K562 (cell line): ENCODE results near the gene POLR2L. TPM values are rescaled to one million over a fixed set of nuclear protein-coding genes. Genes with fewer than 3 reads are reported as not detected.

Source experiments
- CBFB ChIP-seq: sonication (generic); formaldehyde crosslinking; IDR thresholded peaks from 2 replicates; pipeline ENCODE4 v1.4.0; 2020; ENCODE audit warnings: mild to moderate bottlenecking, missing genetic modification reagents
- FOXA3 ChIP-seq, 2 experiments: fragments of 450-650 bp in 1 of 2; sonication (generic) in 1 of 2; formaldehyde crosslinking; IDR thresholded peaks in 1 of 2; conservative IDR thresholded peaks in 1 of 2; 2 replicates each; pipeline versions ENCODE4 v1.4.0 to v1.8.0; 2020 to 2022; ENCODE audit warnings: mild to moderate bottlenecking in 2 of 2, missing genetic modification reagents in 1 of 2
- HNRNPL ChIP-seq: fragments of 200-400 bp; formaldehyde crosslinking; IDR thresholded peaks from 2 replicates; pipeline ENCODE4 v1.6.1; 2017; ENCODE audit warnings: low read depth, mild to moderate bottlenecking, low read length
- HNRNPLL ChIP-seq: fragments of 200-400 bp; formaldehyde crosslinking; IDR thresholded peaks from 2 replicates; pipeline ENCODE4 v1.6.1; 2017; ENCODE audit warnings: low read length, low read depth, mild to moderate bottlenecking; ENCODE audit not compliant: poor library complexity, severe bottlenecking
- MIER1 ChIP-seq: fragments of 450-650 bp; IDR thresholded peaks from 2 replicates; pipeline ENCODE4 v1.6.1; 2016; ENCODE audit warnings: antibody characterized with exemption, mild to moderate bottlenecking, low read depth
- MYC ChIP-seq, 2 experiments: fragments of 250-450 bp in 1 of 2; sonication (Bioruptor Pico) in 1 of 2; IDR thresholded peaks; 2 replicates each; pipeline versions ENCODE4 v1.5.1 to v1.6.1; 2012 to 2021; ENCODE audit warnings: low read depth in 2 of 2, borderline replicate concordance in 1 of 2, improper control_type of control experiment in 1 of 2, low read length in 1 of 2, mild to moderate bottlenecking in 1 of 2, moderate library complexity in 1 of 2
- NR2F6 ChIP-seq: fragments of 450-650 bp; formaldehyde crosslinking; IDR thresholded peaks from 2 replicates; pipeline ENCODE4 v1.4.0; 2020; ENCODE audit warnings: mild to moderate bottlenecking
- RBFOX2 ChIP-seq: fragments of 200-400 bp; formaldehyde crosslinking; IDR thresholded peaks from 2 replicates; pipeline ENCODE4 v1.6.1; 2017; ENCODE audit warnings: low read depth, mild to moderate bottlenecking, low read length, moderate library complexity
- SAFB ChIP-seq: fragments of 200-400 bp; formaldehyde crosslinking; IDR thresholded peaks from 2 replicates; pipeline ENCODE4 v1.6.1; 2017; ENCODE audit warnings: low read depth, low read length, borderline replicate concordance
- ZNF766 ChIP-seq: fragments of 200-800 bp; sonication (Bioruptor generic); conservative IDR thresholded peaks from 2 replicates; pipeline ENCODE4 v1.6.1; 2016; ENCODE audit warnings: missing genetic modification characterization, missing compliant biosample characterization
- polyA plus RNA-seq, 8 experiments: library from polyadenylated mRNA; depleted of rRNA in 4 of 8; stranded (reverse) in 5 of 8; unstranded in 3 of 8; fragments of >200 nt; fragmentation: Nextera tagmentation in 2 of 8; fragmentation: Illumina TruSeq in 1 of 8; extraction: Ambion mirVana in 2 of 8; extraction: Trizol in 1 of 8; gene quantifications; 2 replicates each; pipeline versions ENCODE4 v1.2.1 to v1.2.3, GENCODE V29; 2011 to 2014; ENCODE audit warnings: inconsistent platforms in 1 of 8, missing spikeins in 1 of 8
- total RNA-seq, 7 experiments: library from RNA; depleted of rRNA in 6 of 7; stranded (reverse); fragments of >200 nt in 6 of 7; fragmentation: Illumina TruSeq in 2 of 7; extraction: Trizol in 2 of 7; gene quantifications; 2 replicates each; pipeline versions ENCODE4 v1.2.1 to v1.2.3, GENCODE V29; 2011 to 2021; ENCODE audit warnings: low replicate concordance in 1 of 7
- TF ChIP-seq, protein P1 (sequence below): sonication (generic); formaldehyde crosslinking; IDR thresholded peaks from 2 replicates; pipeline ENCODE4 v1.8.1; 2023; ENCODE audit warnings: missing genetic modification reagents, mild to moderate bottlenecking, borderline replicate concordance
- TF ChIP-seq, protein P2 (sequence below), 3 experiments: fragments of 200-800 bp in 1 of 3; sonication (Bioruptor generic) in 1 of 3; sonication (generic) in 1 of 3; formaldehyde crosslinking in 1 of 3; IDR thresholded peaks; 2 replicates each; pipeline versions ENCODE4 v1.6.1 to v1.8.0; 2016 to 2022; ENCODE audit warnings: mild to moderate bottlenecking in 2 of 3, missing compliant biosample characterization in 2 of 3, missing genetic modification characterization in 2 of 3, missing genetic modification reagents in 1 of 3
- TF ChIP-seq, protein P3 (sequence below): sonication (generic); formaldehyde crosslinking; IDR thresholded peaks from 2 replicates; pipeline ENCODE4 v1.8.0; 2022; ENCODE audit warnings: mild to moderate bottlenecking, missing genetic modification reagents
- TF ChIP-seq, protein P4 (sequence below): fragments of 450-650 bp; formaldehyde crosslinking; IDR thresholded peaks from 2 replicates; pipeline ENCODE4 v1.4.0; 2020; ENCODE audit warnings: mild to moderate bottlenecking
- TF ChIP-seq, protein P5 (sequence below): IDR thresholded peaks from 2 replicates; pipeline ENCODE4 v1.6.1; 2011; ENCODE audit warnings: borderline replicate concordance, low read depth, mild to moderate bottlenecking, moderate library complexity, low read length; ENCODE audit not compliant: insufficient read depth, poor library complexity, severe bottlenecking

POLR2L gene
- total and polyA plus RNA-seq, 9 of the 15 experiments (the other 6 are each of a cell fraction or from before 2014, with no cell fraction given): 38.3 to 688 (median 108) TPM

DNA sequence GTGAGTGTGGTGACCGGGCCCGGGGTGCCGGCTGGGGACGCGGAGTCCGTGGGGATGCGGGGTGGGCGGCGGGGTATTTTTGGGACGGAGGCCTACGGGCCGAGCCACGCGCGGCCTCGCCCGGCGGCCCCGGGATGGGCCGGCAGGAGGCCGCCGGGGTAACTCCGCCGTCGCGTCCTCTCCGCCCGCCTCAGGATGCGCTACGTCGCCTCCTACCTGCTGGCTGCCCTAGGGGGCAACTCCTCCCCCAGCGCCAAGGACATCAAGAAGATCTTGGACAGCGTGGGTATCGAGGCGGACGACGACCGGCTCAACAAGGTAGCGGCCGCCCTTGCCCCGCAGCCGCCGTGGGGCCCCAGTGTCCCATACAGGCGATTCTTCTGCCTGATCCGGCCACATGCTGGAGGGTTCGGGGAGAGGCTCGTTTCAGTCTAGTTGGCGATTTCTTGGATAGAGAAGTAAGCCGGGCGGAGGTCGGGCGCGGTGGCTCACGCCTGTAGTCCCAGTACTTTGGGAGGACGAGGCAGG, 32.2 kb downstream of the POLR2L start (continued):
- TF ChIP-seq, protein P1, sequence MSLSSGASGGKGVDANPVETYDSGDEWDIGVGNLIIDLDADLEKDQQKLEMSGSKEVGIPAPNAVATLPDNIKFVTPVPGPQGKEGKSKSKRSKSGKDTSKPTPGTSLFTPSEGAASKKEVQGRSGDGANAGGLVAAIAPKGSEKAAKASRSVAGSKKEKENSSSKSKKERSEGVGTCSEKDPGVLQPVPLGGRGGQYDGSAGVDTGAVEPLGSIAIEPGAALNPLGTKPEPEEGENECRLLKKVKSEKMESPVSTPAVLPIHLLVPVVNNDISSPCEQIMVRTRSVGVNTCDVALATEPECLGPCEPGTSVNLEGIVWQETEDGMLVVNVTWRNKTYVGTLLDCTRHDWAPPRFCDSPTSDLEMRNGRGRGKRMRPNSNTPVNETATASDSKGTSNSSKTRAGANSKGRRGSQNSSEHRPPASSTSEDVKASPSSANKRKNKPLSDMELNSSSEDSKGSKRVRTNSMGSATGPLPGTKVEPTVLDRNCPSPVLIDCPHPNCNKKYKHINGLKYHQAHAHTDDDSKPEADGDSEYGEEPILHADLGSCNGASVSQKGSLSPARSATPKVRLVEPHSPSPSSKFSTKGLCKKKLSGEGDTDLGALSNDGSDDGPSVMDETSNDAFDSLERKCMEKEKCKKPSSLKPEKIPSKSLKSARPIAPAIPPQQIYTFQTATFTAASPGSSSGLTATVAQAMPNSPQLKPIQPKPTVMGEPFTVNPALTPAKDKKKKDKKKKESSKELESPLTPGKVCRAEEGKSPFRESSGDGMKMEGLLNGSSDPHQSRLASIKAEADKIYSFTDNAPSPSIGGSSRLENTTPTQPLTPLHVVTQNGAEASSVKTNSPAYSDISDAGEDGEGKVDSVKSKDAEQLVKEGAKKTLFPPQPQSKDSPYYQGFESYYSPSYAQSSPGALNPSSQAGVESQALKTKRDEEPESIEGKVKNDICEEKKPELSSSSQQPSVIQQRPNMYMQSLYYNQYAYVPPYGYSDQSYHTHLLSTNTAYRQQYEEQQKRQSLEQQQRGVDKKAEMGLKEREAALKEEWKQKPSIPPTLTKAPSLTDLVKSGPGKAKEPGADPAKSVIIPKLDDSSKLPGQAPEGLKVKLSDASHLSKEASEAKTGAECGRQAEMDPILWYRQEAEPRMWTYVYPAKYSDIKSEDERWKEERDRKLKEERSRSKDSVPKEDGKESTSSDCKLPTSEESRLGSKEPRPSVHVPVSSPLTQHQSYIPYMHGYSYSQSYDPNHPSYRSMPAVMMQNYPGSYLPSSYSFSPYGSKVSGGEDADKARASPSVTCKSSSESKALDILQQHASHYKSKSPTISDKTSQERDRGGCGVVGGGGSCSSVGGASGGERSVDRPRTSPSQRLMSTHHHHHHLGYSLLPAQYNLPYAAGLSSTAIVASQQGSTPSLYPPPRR (CRISPR knock-in tag): 0 out of 2 replicates have a peak, but pooled peaks have one; percentile 73
- TF ChIP-seq, protein P2, sequence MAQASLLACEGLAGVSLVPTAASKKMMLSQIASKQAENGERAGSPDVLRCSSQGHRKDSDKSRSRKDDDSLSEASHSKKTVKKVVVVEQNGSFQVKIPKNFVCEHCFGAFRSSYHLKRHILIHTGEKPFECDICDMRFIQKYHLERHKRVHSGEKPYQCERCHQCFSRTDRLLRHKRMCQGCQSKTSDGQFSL (CRISPR knock-in tag; IDR thresholded peaks at IDR 0.05): no peak
- TF ChIP-seq, protein P2 (tag; IDR thresholded peaks at IDR 0.05): 0 out of 4 replicates have a peak, but pooled peaks of 1 of the 2 experiments have one; percentile 7
- TF ChIP-seq HNRNPL (0 out of 2 replicates have a peak, but pooled peaks have one; percentile 35), SAFB (0 out of 2 replicates have a peak, but pooled peaks have one; percentile 65), HNRNPLL (peak; percentile 9), FOXA3 (CRISPR knock-in tag; conservative IDR thresholded peaks at IDR 0.05 in 1 of 2, IDR thresholded peaks at IDR 0.05 in 1 of 2) (no peak), ZNF766 (peak; percentile 9; the same call in 1 of the 2 replicates), MIER1 (0 out of 2 replicates have a peak, but pooled peaks have one; percentile 26), NR2F6 (CRISPR knock-in tag) (no peak), CBFB (CRISPR knock-in tag) (peak; percentile 65; the same call in 1 of the 2 replicates), MYC (IDR thresholded peaks at IDR 0.05; ENCODE audit: low read depth, low read length) (peak; percentile 7; the same call in 1 of the 2 replicates), MYC (CRISPR knock-in tag; IDR thresholded peaks at IDR 0.05; ENCODE audit: borderline replicate concordance, low read depth) (no peak), RBFOX2 (peak; percentile 88)
- TF ChIP-seq, protein P3, sequence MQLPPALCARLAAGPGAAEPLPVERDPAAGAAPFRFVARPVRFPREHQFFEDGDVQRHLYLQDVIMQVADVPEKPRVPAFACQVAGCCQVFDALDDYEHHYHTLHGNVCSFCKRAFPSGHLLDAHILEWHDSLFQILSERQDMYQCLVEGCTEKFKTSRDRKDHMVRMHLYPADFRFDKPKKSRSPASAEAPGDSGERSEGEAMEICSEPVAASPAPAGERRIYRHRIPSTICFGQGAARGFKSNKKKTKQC (CRISPR knock-in tag): 0 out of 2 replicates have a peak, but pooled peaks have one; percentile 7
- TF ChIP-seq, protein P4, sequence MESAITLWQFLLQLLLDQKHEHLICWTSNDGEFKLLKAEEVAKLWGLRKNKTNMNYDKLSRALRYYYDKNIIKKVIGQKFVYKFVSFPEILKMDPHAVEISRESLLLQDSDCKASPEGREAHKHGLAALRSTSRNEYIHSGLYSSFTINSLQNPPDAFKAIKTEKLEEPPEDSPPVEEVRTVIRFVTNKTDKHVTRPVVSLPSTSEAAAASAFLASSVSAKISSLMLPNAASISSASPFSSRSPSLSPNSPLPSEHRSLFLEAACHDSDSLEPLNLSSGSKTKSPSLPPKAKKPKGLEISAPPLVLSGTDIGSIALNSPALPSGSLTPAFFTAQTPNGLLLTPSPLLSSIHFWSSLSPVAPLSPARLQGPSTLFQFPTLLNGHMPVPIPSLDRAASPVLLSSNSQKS (CRISPR knock-in tag): no peak
- TF ChIP-seq, protein P5, sequence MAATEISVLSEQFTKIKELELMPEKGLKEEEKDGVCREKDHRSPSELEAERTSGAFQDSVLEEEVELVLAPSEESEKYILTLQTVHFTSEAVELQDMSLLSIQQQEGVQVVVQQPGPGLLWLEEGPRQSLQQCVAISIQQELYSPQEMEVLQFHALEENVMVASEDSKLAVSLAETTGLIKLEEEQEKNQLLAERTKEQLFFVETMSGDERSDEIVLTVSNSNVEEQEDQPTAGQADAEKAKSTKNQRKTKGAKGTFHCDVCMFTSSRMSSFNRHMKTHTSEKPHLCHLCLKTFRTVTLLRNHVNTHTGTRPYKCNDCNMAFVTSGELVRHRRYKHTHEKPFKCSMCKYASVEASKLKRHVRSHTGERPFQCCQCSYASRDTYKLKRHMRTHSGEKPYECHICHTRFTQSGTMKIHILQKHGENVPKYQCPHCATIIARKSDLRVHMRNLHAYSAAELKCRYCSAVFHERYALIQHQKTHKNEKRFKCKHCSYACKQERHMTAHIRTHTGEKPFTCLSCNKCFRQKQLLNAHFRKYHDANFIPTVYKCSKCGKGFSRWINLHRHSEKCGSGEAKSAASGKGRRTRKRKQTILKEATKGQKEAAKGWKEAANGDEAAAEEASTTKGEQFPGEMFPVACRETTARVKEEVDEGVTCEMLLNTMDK: peak; percentile 9
